ENCODE measurements around the gene STOM.

Gene STOM

DNA sequence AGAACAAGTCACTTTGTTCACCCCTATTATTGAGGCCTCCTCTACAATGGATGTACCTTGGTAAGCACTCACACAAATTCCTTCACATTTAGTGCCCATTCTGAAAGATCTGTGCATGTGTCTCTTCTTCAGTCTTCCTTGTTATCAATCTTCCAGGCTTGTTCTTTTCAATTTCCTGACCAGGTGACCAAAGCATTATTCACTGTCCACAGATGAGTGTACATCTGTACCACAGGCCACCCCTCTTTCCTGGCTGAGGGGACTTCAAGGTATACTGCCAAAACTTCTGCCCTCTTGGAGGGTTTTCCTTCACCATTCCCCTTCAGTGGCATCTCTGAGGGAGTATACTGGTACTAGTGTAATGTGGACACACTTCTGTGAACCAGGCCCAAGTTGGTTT lies 25.5 kb upstream of the STOM start:
- no peak overlapping the region for H3K4me3 ChIP-seq (ENCODE audit: low read length)
- H3K9ac ChIP-seq (ENCODE audit: low read length), result no peak overlapping the region
- H3K4me2 ChIP-seq (ENCODE audit: low read depth, low read length), result no peak overlapping the region
- TF ChIP-seq EZH2phosphoT487 (IDR thresholded peaks at IDR 0.05; ENCODE audit: low read length), result no peak
- TF ChIP-seq EZH2 (optimal IDR thresholded peaks at IDR 0.05; ENCODE audit: low read depth, low read length), result no peak
- TF ChIP-seq, protein P1, sequence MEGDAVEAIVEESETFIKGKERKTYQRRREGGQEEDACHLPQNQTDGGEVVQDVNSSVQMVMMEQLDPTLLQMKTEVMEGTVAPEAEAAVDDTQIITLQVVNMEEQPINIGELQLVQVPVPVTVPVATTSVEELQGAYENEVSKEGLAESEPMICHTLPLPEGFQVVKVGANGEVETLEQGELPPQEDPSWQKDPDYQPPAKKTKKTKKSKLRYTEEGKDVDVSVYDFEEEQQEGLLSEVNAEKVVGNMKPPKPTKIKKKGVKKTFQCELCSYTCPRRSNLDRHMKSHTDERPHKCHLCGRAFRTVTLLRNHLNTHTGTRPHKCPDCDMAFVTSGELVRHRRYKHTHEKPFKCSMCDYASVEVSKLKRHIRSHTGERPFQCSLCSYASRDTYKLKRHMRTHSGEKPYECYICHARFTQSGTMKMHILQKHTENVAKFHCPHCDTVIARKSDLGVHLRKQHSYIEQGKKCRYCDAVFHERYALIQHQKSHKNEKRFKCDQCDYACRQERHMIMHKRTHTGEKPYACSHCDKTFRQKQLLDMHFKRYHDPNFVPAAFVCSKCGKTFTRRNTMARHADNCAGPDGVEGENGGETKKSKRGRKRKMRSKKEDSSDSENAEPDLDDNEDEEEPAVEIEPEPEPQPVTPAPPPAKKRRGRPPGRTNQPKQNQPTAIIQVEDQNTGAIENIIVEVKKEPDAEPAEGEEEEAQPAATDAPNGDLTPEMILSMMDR (IDR thresholded peaks at IDR 0.05; ENCODE audit: low read length), result no peak
- H3K27ac ChIP-seq (ENCODE audit: low read length), result no peak overlapping the region
- no peaks in the 10 kb centered on the region for H3K4me1 ChIP-seq (ENCODE audit: low read length)
- H3K9me3 ChIP-seq (replicated peaks; ENCODE audit: insufficient read depth, low read length), result no peaks in the 10 kb centered on the region
- no peak for DNase-seq
- no peak overlapping the region for H2AFZ ChIP-seq (ENCODE audit: low read length)
- H3K9me2 ChIP-seq (replicated peaks; ENCODE audit: insufficient read depth, low read length), result no peaks in the 10 kb centered on the region
- H3K27me3 ChIP-seq (replicated peaks; ENCODE audit: insufficient read depth, low read length), result no peaks in the 10 kb centered on the region
- H3K36me3 ChIP-seq (replicated peaks; ENCODE audit: insufficient read depth, low read length), result no peaks in the 10 kb centered on the region
- no peaks in the 10 kb centered on the region for H3K79me2 ChIP-seq (ENCODE audit: low read length)
- H3F3A ChIP-seq (ENCODE audit: insufficient read depth, low read length), result no peaks in the 10 kb centered on the region
- H4K20me1 ChIP-seq (ENCODE audit: insufficient read depth, low read length), result no peaks in the 10 kb centered on the region

DNA sequence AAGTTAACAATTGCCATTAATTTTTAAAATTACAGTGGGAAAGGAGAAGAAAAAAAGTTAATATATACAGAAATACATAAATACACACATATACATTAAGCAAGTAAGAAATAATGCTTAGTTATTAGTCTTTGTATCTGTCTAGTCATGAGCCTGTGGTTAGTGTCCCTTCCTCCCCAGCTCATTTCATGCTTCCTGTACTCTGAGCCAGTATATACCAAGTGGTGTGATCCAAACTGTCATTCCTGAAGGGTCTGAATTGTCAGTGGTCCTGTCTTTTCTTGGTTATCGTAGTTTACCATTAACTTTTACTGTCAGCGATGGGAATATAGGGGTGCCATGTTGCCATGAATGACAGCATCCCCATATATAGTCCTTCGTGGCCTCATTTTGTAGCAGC lies 24.2 kb upstream of the STOM start:
- DNase-seq, result no peak

DNA sequence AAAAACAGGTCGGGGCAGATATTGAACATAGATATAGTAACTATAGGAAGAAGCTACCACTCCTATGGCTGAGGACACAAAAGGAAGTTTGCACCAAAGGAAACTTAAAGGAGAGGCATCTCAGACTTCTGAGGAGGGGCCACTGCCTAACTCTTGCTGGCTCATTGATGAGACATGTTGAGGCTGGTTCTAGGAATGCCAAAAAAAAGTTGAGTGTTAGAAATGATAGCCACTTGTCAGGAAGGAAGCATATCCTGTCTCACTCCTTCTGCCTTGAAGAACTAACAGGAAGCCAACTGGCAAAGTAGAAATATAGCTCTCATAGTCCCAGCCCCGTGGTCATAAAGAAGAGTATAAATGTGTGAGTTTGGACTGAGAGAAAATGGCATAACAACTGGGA lies 23.3 kb upstream of the STOM start:
- Histone ChIP-seq H3K9ac (ENCODE audit: low read length) (no peak overlapping the region), H3K27ac (ENCODE audit: low read length) (no peak overlapping the region), H2AFZ (ENCODE audit: low read length) (no peak overlapping the region), H3K79me2 (ENCODE audit: low read length) (no peaks in the 10 kb centered on the region), H3K4me3 (ENCODE audit: low read length) (no peak overlapping the region), H4K20me1 (ENCODE audit: insufficient read depth, low read length) (no peaks in the 10 kb centered on the region), H3K4me2 (ENCODE audit: low read depth, low read length) (no peak overlapping the region), H3K9me3 (replicated peaks; ENCODE audit: insufficient read depth, low read length) (no peaks in the 10 kb centered on the region), H3K36me3 (replicated peaks; ENCODE audit: insufficient read depth, low read length) (no peaks in the 10 kb centered on the region), H3K9me2 (replicated peaks; ENCODE audit: insufficient read depth, low read length) (no peaks in the 10 kb centered on the region), H3F3A (ENCODE audit: insufficient read depth, low read length) (no peaks in the 10 kb centered on the region), H3K27me3 (replicated peaks; ENCODE audit: insufficient read depth, low read length) (no peaks in the 10 kb centered on the region), H3K4me1 (ENCODE audit: low read length) (no peaks in the 10 kb centered on the region)
- no peak for DNase-seq
- TF ChIP-seq, protein P1 (IDR thresholded peaks at IDR 0.05; ENCODE audit: low read length), result no peak

More for the DNA sequence above, 24.2 kb upstream of the STOM start:
- H3K4me3 ChIP-seq (ENCODE audit: low read length), result no peak overlapping the region
- no peaks in the 10 kb centered on the region for H4K20me1 ChIP-seq (ENCODE audit: insufficient read depth, low read length)
- no peaks in the 10 kb centered on the region for H3F3A ChIP-seq (ENCODE audit: insufficient read depth, low read length)
- no peaks in the 10 kb centered on the region for H3K27me3 ChIP-seq (replicated peaks; ENCODE audit: insufficient read depth, low read length)
- H3K79me2 ChIP-seq (ENCODE audit: low read length), result no peaks in the 10 kb centered on the region
- H2AFZ ChIP-seq (ENCODE audit: low read length), result no peak overlapping the region
- H3K9me3 ChIP-seq (replicated peaks; ENCODE audit: insufficient read depth, low read length), result no peaks in the 10 kb centered on the region
- no peaks in the 10 kb centered on the region for H3K36me3 ChIP-seq (replicated peaks; ENCODE audit: insufficient read depth, low read length)
- H3K4me1 ChIP-seq (ENCODE audit: low read length), result no peaks in the 10 kb centered on the region
- no peak overlapping the region for H3K4me2 ChIP-seq (ENCODE audit: low read depth, low read length)
- no peaks in the 10 kb centered on the region for H3K9me2 ChIP-seq (replicated peaks; ENCODE audit: insufficient read depth, low read length)
- H3K27ac ChIP-seq (ENCODE audit: low read length), result no peak overlapping the region
- TF ChIP-seq EZH2 (optimal IDR thresholded peaks at IDR 0.05; ENCODE audit: low read depth, low read length), result no peak
- TF ChIP-seq EZH2phosphoT487 (IDR thresholded peaks at IDR 0.05; ENCODE audit: low read length), result no peak
- TF ChIP-seq, protein P1 (IDR thresholded peaks at IDR 0.05; ENCODE audit: low read length), result no peak
- no peak overlapping the region for H3K9ac ChIP-seq (ENCODE audit: low read length)

All from MM.1S (cell line).